Nephron (organoid): ENCODE measurements around the gene TFR2.

Experiments used
- H3K27ac Mint-ChIP-seq, 3 experiments: 2 replicates each; pipeline ENCODE4 v1.8.0; 2020; ENCODE audit warnings: mixed read lengths in 3 of 3, mild to moderate bottlenecking in 2 of 3, moderate library complexity in 1 of 3
- H3K27me3 Mint-ChIP-seq: 2 replicates; pipeline ENCODE4 v1.8.0; 2021; ENCODE audit warnings: low read depth, mild to moderate bottlenecking, moderate library complexity, mixed read lengths
- H3K36me3 Mint-ChIP-seq: 2 replicates; pipeline ENCODE4 v1.8.0; 2020; ENCODE audit warnings: low read depth, mixed read lengths
- H3K4me1 Mint-ChIP-seq: 2 replicates; pipeline ENCODE4 v1.8.0; 2020; ENCODE audit warnings: mixed read lengths
- H3K4me3 Mint-ChIP-seq, 3 experiments: 2 replicates each; pipeline ENCODE4 v1.8.0; 2020; ENCODE audit warnings: mild to moderate bottlenecking in 3 of 3, mixed read lengths in 3 of 3, moderate library complexity in 2 of 3
- H3K9me3 Mint-ChIP-seq: 2 replicates; pipeline ENCODE4 v1.8.0; 2020; ENCODE audit warnings: mixed read lengths
- CTCF ChIP-seq, 3 experiments: fragments of 200-600 bp; sonication (generic); IDR thresholded peaks; one replicate each; pipeline ENCODE4 v1.5.0; 2021; ENCODE audit warnings: antibody characterized with exemption in 3 of 3; ENCODE audit not compliant: unreplicated experiment in 3 of 3

TFR2 gene

GRCh38 chr7:100613412-100614175 is 27.8 kb downstream of the TFR2 start:
- no peak overlapping the region for H3K27ac Mint-ChIP-seq
- H3K4me3 Mint-ChIP-seq = peak overlapping the region; percentile 87 to 99 (median 88)
- peaks cover 8% of the 10 kb centered on the region for H3K36me3 Mint-ChIP-seq
- no peak for TF ChIP-seq CTCF (IDR thresholded peaks at IDR 0.05; ENCODE audit: unreplicated experiment in 3 of 3)
- H3K9me3 Mint-ChIP-seq = no peaks in the 10 kb centered on the region
- H3K27me3 Mint-ChIP-seq = no peaks in the 10 kb centered on the region
- no peaks in the 10 kb centered on the region for H3K4me1 Mint-ChIP-seq

- peak overlapping the region; percentile 97 to 99 (median 98) for H3K4me3 Mint-ChIP-seq
- H3K4me1 Mint-ChIP-seq = no peaks in the 10 kb centered on the region
- no peak overlapping the region for H3K27ac Mint-ChIP-seq
- no peaks in the 10 kb centered on the region for H3K9me3 Mint-ChIP-seq
- H3K27me3 Mint-ChIP-seq = no peaks in the 10 kb centered on the region
- no peak for TF ChIP-seq CTCF (IDR thresholded peaks at IDR 0.05; ENCODE audit: unreplicated experiment in 3 of 3)
- peaks cover 15% of the 10 kb centered on the region for H3K36me3 Mint-ChIP-seq
Observed at GRCh38 chr7:100612730-100613390, 28.5 kb downstream of the TFR2 start.

- Mint-ChIP-seq H3K4me1 (no peaks in the 10 kb centered on the region), H3K4me3 (peak within 1 kb of the TSS; percentile 97 to 99 (median 98)), H3K27me3 (no peaks in the 10 kb centered on the region), H3K36me3 (peaks cover 22% of the 10 kb centered on the region), H3K9me3 (no peaks in the 10 kb centered on the region), H3K27ac (peak within 1 kb of the TSS; percentile 83 to 97 (median 90))
- no peak for TF ChIP-seq CTCF (IDR thresholded peaks at IDR 0.05; ENCODE audit: unreplicated experiment in 3 of 3)
Observed at GRCh38 chr7:100611983-100612729, 29.2 kb downstream of the TFR2 start, which contains the start of gene MOSPD3. Gene MOSPD3, plus strand, starts transcription at chr7:100612540. Its CDS starts 252 bp downstream, at chr7:100612792.

- Mint-ChIP-seq H3K27me3 (no peaks in the 10 kb centered on the region), H3K36me3 (peaks cover 25% of the 10 kb centered on the region), H3K9me3 (no peaks in the 10 kb centered on the region), H3K4me3 (peak overlapping the region; percentile 17 to 46 (median 18)), H3K4me1 (no peaks in the 10 kb centered on the region), H3K27ac (peak overlapping the region; percentile 2 to 97 (median 15))
- TF ChIP-seq CTCF (IDR thresholded peaks at IDR 0.05; ENCODE audit: unreplicated experiment in 3 of 3) = no peak
Observed at GRCh38 chr7:100609958-100610357, 31.4 kb downstream of the TFR2 start.

- no peak for TF ChIP-seq CTCF (IDR thresholded peaks at IDR 0.05; ENCODE audit: unreplicated experiment in 3 of 3)
- peak overlapping the region; percentile 55 to 73 (median 67) for H3K4me3 Mint-ChIP-seq
Observed at GRCh38 chr7:100607111-100607510, 34.2 kb downstream of the TFR2 start.

More at GRCh38 chr7:100607111-100607510, 34.2 kb downstream of the TFR2 start:
- Mint-ChIP-seq H3K4me1 (peaks cover 4% of the 10 kb centered on the region), H3K27me3 (no peaks in the 10 kb centered on the region), H3K9me3 (no peaks in the 10 kb centered on the region), H3K27ac (no peak overlapping the region), H3K36me3 (peaks cover 20% of the 10 kb centered on the region)
